Medulla oblongata (tissue), 1 donor: Measurements from ENCODE around the gene ANKRD55.
"Not testable (repeated sequence)": the region's sequence is repeated elsewhere in the genome, so short reads cannot be mapped to it uniquely, and the experiment has no call there.

Source experiments
- DNase-seq: peaks from one replicate; pipeline ENCODE4 v3.0.0-alpha.2; 2015; ENCODE audit errors: extremely low spot score

Gene ANKRD55

GRCh38 chr5:56253126-56253525 is 20.0 kb upstream of the ANKRD55 start:
- no peak for DNase-seq

GRCh38 chr5:56251918-56252553 is 18.9 kb upstream of the ANKRD55 start:
- no peak for DNase-seq

- no peak for DNase-seq
Measured at GRCh38 chr5:56251440-56251839, 18.3 kb upstream of the ANKRD55 start.

- DNase-seq = no peak
Measured at GRCh38 chr5:56250011-56250410, 16.9 kb upstream of the ANKRD55 start.

GRCh38 chr5:56249085-56249484 is 16.0 kb upstream of the ANKRD55 start:
- not testable (repeated sequence) for DNase-seq

GRCh38 chr5:56247592-56247991 is 14.5 kb upstream of the ANKRD55 start:
- DNase-seq = no peak

GRCh38 chr5:56246769-56247168 is 13.6 kb upstream of the ANKRD55 start:
- DNase-seq = no peak

- no peak for DNase-seq
Measured at GRCh38 chr5:56245481-56245880, 12.4 kb upstream of the ANKRD55 start.

- no peak for DNase-seq
Measured at GRCh38 chr5:56244627-56245026, 11.5 kb upstream of the ANKRD55 start.

- not testable (repeated sequence) for DNase-seq
Measured at GRCh38 chr5:56242271-56242670, 9.1 kb upstream of the ANKRD55 start.

- DNase-seq = no peak
Measured at GRCh38 chr5:56232538-56232937, 592 bp downstream of the ANKRD55 start.

- no peak for DNase-seq
Measured at GRCh38 chr5:56230576-56230975, 2.6 kb downstream of the ANKRD55 start.

GRCh38 chr5:56229111-56229510 is 4.0 kb downstream of the ANKRD55 start:
- DNase-seq = no peak

- DNase-seq = no peak
Measured at GRCh38 chr5:56228631-56229030, 4.5 kb downstream of the ANKRD55 start.

- DNase-seq = no peak
Measured at GRCh38 chr5:56227691-56228090, 5.4 kb downstream of the ANKRD55 start.

GRCh38 chr5:56223298-56223697 is 9.8 kb downstream of the ANKRD55 start:
- not testable (repeated sequence) for DNase-seq

- not testable (repeated sequence) for DNase-seq
Measured at GRCh38 chr5:56221601-56222000, 11.5 kb downstream of the ANKRD55 start.

GRCh38 chr5:56215019-56215830 is 17.9 kb downstream of the ANKRD55 start:
- DNase-seq = no peak

- not testable (repeated sequence) for DNase-seq
Measured at GRCh38 chr5:56213886-56214535, 19.1 kb downstream of the ANKRD55 start.

- DNase-seq = no peak
Measured at GRCh38 chr5:56212130-56212879, 20.8 kb downstream of the ANKRD55 start.

GRCh38 chr5:56211298-56211865 is 21.7 kb downstream of the ANKRD55 start:
- no peak for DNase-seq

- DNase-seq = no peak
Measured at GRCh38 chr5:56208681-56209080, 24.4 kb downstream of the ANKRD55 start.
